ENCODE measurements around the gene UBAC2.

DNA sequence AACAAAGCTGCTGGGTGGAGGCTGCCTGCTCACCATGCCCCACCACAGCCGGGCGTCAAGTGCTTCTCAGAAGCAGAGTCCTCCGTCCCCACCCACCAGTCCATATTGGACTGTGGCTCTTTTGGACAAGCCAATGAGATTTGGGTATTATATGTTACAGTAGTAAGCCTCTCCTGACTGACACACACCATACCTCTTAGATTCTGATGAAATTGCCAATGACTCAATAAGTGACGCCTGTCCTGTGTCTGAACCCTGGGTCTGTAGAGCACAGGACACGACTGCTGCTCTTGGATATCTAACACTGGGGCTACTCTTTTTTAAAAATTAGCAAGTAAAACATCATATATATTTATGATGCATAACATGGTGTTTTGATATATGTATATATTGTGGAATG is 44.8 kb upstream of the UBAC2 start:
- TF ChIP-seq, protein P1, sequence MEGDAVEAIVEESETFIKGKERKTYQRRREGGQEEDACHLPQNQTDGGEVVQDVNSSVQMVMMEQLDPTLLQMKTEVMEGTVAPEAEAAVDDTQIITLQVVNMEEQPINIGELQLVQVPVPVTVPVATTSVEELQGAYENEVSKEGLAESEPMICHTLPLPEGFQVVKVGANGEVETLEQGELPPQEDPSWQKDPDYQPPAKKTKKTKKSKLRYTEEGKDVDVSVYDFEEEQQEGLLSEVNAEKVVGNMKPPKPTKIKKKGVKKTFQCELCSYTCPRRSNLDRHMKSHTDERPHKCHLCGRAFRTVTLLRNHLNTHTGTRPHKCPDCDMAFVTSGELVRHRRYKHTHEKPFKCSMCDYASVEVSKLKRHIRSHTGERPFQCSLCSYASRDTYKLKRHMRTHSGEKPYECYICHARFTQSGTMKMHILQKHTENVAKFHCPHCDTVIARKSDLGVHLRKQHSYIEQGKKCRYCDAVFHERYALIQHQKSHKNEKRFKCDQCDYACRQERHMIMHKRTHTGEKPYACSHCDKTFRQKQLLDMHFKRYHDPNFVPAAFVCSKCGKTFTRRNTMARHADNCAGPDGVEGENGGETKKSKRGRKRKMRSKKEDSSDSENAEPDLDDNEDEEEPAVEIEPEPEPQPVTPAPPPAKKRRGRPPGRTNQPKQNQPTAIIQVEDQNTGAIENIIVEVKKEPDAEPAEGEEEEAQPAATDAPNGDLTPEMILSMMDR (IDR thresholded peaks at IDR 0.05): no peak
- no peak for TF ChIP-seq EZH2phosphoT487 (IDR thresholded peaks at IDR 0.05)
- TF ChIP-seq EZH2 (IDR thresholded peaks at IDR 0.05): no peak

Measured in neural progenitor cell (in vitro differentiated cells).